Measurements from ENCODE around the gene LY6G6D.

LY6G6D gene

GRCh38 chr6:31721351-31722020 is 6.3 kb downstream of the LY6G6D start, which contains the start of gene LY6G6C:
TSS of gene LY6G6C (minus strand) at chr6:31721746. CDS start at chr6:31721679, 67 bp downstream.
- no peak for DNase-seq

GRCh38 chr6:31722173-31722572 is 7.0 kb downstream of the LY6G6D start:
- DNase-seq = no peak

- no peak for DNase-seq
These were observed 8.3 kb downstream of the LY6G6D start, which contains the start of gene MPIG6B for GRCh38 chr6:31723245-31723979. TSS of gene MPIG6B (plus strand) at chr6:31723373. CDS start at chr6:31723384, 11 bp downstream.

GRCh38 chr6:31723980-31724691 is 9.0 kb downstream of the LY6G6D start:
- no peak for DNase-seq

- DNase-seq = peak in 1 of 2 experiments; percentile 31
These were observed 10.6 kb downstream of the LY6G6D start for GRCh38 chr6:31725502-31726350.

- no peak for DNase-seq
These were observed 12.0 kb downstream of the LY6G6D start for GRCh38 chr6:31727034-31727716.

GRCh38 chr6:31727717-31728671 is 12.8 kb downstream of the LY6G6D start:
- no peak for DNase-seq

GRCh38 chr6:31728767-31729514 is 13.8 kb downstream of the LY6G6D start, which contains the start of gene DDAH2:
TSS of gene DDAH2 (minus strand) at chr6:31729299. CDS start at chr6:31729161, 138 bp downstream.
- no peak for DNase-seq

- DNase-seq = peak; percentile 80 to 84
These were observed 14.4 kb downstream of the LY6G6D start for GRCh38 chr6:31729515-31729978.

GRCh38 chr6:31729979-31730630 is 15.0 kb downstream of the LY6G6D start:
- peak; percentile 65 to 72 for DNase-seq

- DNase-seq = no peak
These were observed 15.5 kb downstream of the LY6G6D start for GRCh38 chr6:31730631-31731086.

GRCh38 chr6:31732029-31732428 is 16.9 kb downstream of the LY6G6D start:
- DNase-seq = no peak

GRCh38 chr6:31733734-31734133 is 18.6 kb downstream of the LY6G6D start:
- no peak for DNase-seq

- DNase-seq = no peak
These were observed 19.2 kb downstream of the LY6G6D start for GRCh38 chr6:31734247-31734820.

GRCh38 chr6:31734821-31735406 is 19.8 kb downstream of the LY6G6D start:
- DNase-seq = peak; percentile 61 to 66

- DNase-seq = peak; percentile 88 to 92
These were observed 21.0 kb downstream of the LY6G6D start, which contains the start of gene CLIC1 for GRCh38 chr6:31736021-31736767. TSS of gene CLIC1 (minus strand) at chr6:31736530. CDS start at chr6:31736300, 230 bp downstream.

GRCh38 chr6:31736768-31737314 is 21.7 kb downstream of the LY6G6D start:
- no peak for DNase-seq

All from activated CD4-positive, alpha-beta T cell treated with anti-CD3 and anti-CD28 coated beads, Interleukin-2, amount 50 U/mL, for 48 hours (primary cell).